ENCODE results near the gene PRDM5.

The PRDM5 gene

DNA sequence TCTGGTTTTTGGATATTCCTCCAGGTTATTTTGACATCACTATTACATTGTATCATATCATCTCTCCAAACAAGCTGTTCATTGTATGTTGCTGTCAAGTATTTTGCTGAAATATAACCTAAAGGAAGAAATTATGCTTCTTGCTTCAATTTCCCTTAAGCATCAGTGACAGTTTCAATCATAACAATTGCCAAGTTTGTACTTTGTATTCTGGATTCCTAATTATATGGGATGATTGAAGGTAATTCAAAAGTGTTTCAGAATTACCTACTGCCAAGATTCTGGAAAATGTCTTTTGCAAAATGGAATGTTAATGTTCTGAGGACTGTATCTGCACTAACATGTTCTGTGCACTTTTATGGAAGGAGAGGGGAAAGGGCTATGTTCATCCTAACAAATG, 228.7 kb downstream of the PRDM5 start:
- H3K9ac ChIP-seq (ENCODE audit: low read length): no peak overlapping the region
- no peak overlapping the region for H3K4me3 ChIP-seq (ENCODE audit: low read depth in 1 of 2, low read length in 2 of 2)
- no peaks in the 10 kb centered on the region for H3K9me3 ChIP-seq (ENCODE audit: low read length)
- H3K4me1 ChIP-seq (ENCODE audit: insufficient read depth, low read length): peaks cover 29% of the 10 kb centered on the region
- H3K27ac ChIP-seq (ENCODE audit: low read depth, low read length): no peak overlapping the region
- no peaks in the 10 kb centered on the region for H3K36me3 ChIP-seq (ENCODE audit: insufficient read depth, low read length)
- H3K27me3 ChIP-seq (ENCODE audit: control insufficient read depth in 1 of 2, insufficient read depth in 2 of 2, low read length in 2 of 2): no peaks in the 10 kb centered on the region

DNA sequence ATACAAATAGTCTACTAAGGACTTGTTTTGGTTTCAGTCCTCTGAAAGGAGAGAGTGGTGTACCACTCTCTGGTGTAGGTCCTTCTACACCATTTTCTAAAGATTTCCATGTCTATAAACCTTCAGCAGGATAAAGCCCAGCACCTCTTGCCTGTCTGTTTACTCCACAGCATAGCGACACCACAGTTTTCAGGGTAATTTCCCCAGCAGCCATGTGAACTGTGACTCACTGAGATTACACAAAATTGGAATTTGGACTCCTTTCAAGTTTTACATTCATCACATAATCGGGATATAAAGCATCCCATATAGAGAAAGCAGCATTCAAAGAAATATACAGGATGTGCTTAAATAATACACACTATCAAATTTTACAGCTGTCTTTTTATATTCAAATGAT, 229.6 kb downstream of the PRDM5 start:
- H3K36me3 ChIP-seq (ENCODE audit: insufficient read depth, low read length): no peaks in the 10 kb centered on the region
- no peak overlapping the region for H3K4me3 ChIP-seq (ENCODE audit: low read depth in 1 of 2, low read length in 2 of 2)
- H3K4me1 ChIP-seq (ENCODE audit: insufficient read depth, low read length): peaks cover 29% of the 10 kb centered on the region
- no peak overlapping the region for H3K27ac ChIP-seq (ENCODE audit: low read depth, low read length)
- no peak overlapping the region for H3K9ac ChIP-seq (ENCODE audit: low read length)
- no peaks in the 10 kb centered on the region for H3K9me3 ChIP-seq (ENCODE audit: low read length)
- no peaks in the 10 kb centered on the region for H3K27me3 ChIP-seq (ENCODE audit: control insufficient read depth in 1 of 2, insufficient read depth in 2 of 2, low read length in 2 of 2)

DNA sequence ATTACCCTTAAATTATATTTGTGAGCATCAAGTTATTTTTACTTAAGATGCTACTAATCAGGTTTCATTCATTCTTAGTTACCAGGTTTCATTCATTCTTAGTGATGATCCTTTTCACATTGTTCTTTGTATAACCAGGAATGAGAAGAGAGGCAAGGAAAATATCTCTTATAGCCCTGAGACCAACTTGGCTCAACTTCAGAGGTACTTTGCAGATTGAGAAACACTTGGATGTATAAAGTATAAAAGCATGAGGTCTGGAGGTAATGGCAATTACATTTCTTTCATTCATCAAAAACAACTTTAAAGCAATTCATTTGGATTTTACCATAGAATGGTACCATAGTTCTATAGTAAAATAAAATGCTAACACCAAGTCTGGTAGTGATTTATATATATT, 231.0 kb downstream of the PRDM5 start:
- no peak overlapping the region for H3K4me3 ChIP-seq (ENCODE audit: low read depth in 1 of 2, low read length in 2 of 2)
- H3K27me3 ChIP-seq (ENCODE audit: control insufficient read depth in 1 of 2, insufficient read depth in 2 of 2, low read length in 2 of 2): no peaks in the 10 kb centered on the region
- no peaks in the 10 kb centered on the region for H3K36me3 ChIP-seq (ENCODE audit: insufficient read depth, low read length)
- no peaks in the 10 kb centered on the region for H3K9me3 ChIP-seq (ENCODE audit: low read length)
- H3K9ac ChIP-seq (ENCODE audit: low read length): no peak overlapping the region
- H3K27ac ChIP-seq (ENCODE audit: low read depth, low read length): no peak overlapping the region
- H3K4me1 ChIP-seq (ENCODE audit: insufficient read depth, low read length): peaks cover 28% of the 10 kb centered on the region

DNA sequence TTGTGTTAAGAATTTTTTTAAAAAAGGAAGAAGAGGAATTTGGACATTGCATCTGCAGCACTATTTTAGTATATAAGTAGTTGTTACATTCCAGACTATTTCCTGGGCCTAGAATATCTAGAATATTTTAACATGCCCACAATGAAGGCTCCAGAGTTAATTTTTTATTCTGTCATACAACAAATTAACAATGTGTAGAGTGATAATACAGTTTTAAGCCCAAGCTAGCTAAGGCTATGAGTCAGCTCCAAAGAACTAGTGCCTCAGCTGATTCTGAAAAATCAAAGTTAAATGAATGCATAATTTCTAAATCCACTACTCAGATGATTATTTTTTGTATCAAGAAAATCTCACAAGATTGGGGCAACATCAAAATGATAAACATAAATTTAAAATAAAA, 231.4 kb downstream of the PRDM5 start:
- H3K9ac ChIP-seq (ENCODE audit: low read length): no peak overlapping the region
- H3K27ac ChIP-seq (ENCODE audit: low read depth, low read length): no peak overlapping the region
- H3K4me1 ChIP-seq (ENCODE audit: insufficient read depth, low read length): peaks cover 23% of the 10 kb centered on the region
- H3K9me3 ChIP-seq (ENCODE audit: low read length): no peaks in the 10 kb centered on the region
- H3K4me3 ChIP-seq (ENCODE audit: low read depth in 1 of 2, low read length in 2 of 2): no peak overlapping the region
- no peaks in the 10 kb centered on the region for H3K36me3 ChIP-seq (ENCODE audit: insufficient read depth, low read length)
- H3K27me3 ChIP-seq (ENCODE audit: control insufficient read depth in 1 of 2, insufficient read depth in 2 of 2, low read length in 2 of 2): no peaks in the 10 kb centered on the region

DNA sequence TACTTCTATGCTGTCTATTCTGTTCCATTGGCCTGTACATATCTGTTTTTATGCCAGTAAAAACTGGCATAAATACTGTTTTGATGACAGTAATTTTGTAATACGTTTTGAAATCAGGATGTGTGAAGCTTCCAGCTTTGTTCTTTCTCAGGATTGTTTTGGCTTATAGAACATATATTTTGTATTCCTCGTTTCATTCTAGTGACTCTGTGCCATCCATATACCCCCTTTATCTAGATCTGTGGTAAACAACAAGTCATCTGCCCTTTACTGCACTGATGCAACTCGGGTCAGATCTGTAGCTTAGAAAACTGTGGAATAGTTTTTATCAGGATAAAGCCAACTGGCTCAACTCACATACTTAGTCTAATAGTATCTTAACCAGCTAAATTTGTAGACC, 233.7 kb downstream of the PRDM5 start:
- Histone ChIP-seq H3K27ac (ENCODE audit: low read depth, low read length) (no peak overlapping the region), H3K9me3 (ENCODE audit: low read length) (no peaks in the 10 kb centered on the region), H3K36me3 (ENCODE audit: insufficient read depth, low read length) (no peaks in the 10 kb centered on the region), H3K4me3 (ENCODE audit: low read depth in 1 of 2, low read length in 2 of 2) (no peak overlapping the region), H3K9ac (ENCODE audit: low read length) (no peak overlapping the region), H3K27me3 (ENCODE audit: control insufficient read depth in 1 of 2, insufficient read depth in 2 of 2, low read length in 2 of 2) (no peaks in the 10 kb centered on the region), H3K4me1 (ENCODE audit: insufficient read depth, low read length) (peaks cover 6% of the 10 kb centered on the region)

DNA sequence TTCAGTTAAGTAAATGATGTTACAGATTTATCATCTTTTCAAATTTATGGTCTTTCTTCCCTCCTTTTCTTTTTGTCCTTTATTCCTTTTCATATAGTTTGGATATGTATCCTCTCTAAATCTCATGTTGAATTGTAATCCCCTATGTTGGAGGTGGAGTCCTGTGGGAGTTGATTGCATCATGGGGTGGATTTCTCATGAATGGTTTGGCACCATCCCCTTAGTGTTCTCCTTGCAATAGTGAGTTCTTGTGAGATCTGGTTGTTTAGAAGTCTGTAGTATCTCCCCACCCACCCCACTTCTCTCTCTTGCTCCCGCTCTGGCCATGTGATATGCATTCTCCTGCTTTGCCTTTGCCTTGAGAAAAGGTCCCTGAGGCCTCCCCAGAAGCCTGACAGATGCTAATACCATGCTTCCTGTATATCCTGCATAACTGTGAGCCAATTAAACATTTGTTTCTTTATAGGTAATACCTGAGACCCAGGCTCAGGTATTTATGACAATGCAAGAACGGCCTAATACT, 236.7 kb downstream of the PRDM5 start:
- H3K27ac ChIP-seq (ENCODE audit: low read depth, low read length): no peak overlapping the region
- no peaks in the 10 kb centered on the region for H3K4me1 ChIP-seq (ENCODE audit: insufficient read depth, low read length)
- H3K9ac ChIP-seq (ENCODE audit: low read length): no peak overlapping the region
- H3K36me3 ChIP-seq (ENCODE audit: insufficient read depth, low read length): no peaks in the 10 kb centered on the region
- H3K9me3 ChIP-seq (ENCODE audit: low read length): no peaks in the 10 kb centered on the region
- no peaks in the 10 kb centered on the region for H3K27me3 ChIP-seq (ENCODE audit: control insufficient read depth in 1 of 2, insufficient read depth in 2 of 2, low read length in 2 of 2)
- H3K4me3 ChIP-seq (ENCODE audit: low read depth in 1 of 2, low read length in 2 of 2): no peak overlapping the region

DNA sequence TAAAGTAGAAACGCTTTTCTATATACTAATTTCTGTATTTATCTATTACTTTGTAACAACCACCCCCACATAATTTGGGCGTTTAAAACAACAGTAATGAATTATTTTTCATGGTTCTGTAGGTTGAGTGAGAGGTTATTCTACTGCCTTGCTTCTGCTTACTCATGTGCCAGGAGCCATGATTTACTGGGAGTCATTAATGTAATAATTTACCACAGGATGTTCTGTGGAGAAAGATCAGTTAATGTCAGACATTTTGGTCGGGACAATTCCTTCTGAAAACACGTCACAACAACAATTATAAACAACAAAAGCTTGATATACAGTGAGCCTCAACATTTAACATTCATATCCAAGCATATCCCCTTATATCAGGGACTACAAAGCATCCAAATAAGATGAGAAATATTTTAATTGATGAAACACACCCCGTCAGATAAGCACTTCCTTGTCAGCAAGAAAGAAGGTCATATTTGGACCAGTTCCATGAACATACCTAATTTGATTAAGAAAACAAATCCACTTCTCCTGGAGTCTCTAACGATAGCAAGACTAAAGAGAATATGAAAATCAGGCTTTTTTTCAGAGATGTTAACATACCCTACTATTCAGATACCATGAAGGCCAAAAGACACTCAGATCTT, 238.5 kb downstream of the PRDM5 start:
- H3K9ac ChIP-seq (ENCODE audit: low read length): no peak overlapping the region
- no peaks in the 10 kb centered on the region for H3K9me3 ChIP-seq (ENCODE audit: low read length)
- no peaks in the 10 kb centered on the region for H3K4me1 ChIP-seq (ENCODE audit: insufficient read depth, low read length)
- H3K4me3 ChIP-seq (ENCODE audit: low read depth in 1 of 2, low read length in 2 of 2): no peak overlapping the region
- H3K36me3 ChIP-seq (ENCODE audit: insufficient read depth, low read length): no peaks in the 10 kb centered on the region
- no peaks in the 10 kb centered on the region for H3K27me3 ChIP-seq (ENCODE audit: control insufficient read depth in 1 of 2, insufficient read depth in 2 of 2, low read length in 2 of 2)
- no peak overlapping the region for H3K27ac ChIP-seq (ENCODE audit: low read depth, low read length)

DNA sequence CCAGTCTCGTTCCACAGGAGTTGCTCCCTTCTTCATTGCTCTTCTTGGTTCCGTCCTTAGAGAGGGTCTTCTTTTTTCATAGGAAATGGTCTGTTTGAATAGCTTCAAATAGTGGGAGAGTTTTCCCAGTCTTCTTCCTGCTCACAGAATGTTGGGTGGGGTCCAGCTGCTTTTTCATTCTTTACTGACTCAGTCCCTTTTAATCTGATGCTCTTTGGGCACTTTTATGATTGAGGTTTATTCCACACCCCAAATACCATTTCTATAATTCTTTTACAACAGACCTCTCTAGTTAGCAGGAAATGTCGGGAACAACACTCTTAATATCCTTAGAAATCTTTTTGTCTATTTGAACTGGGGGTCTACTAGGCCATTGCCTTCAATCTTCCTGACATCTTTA, 239.5 kb downstream of the PRDM5 start:
- Histone ChIP-seq H3K36me3 (ENCODE audit: insufficient read depth, low read length) (no peaks in the 10 kb centered on the region), H3K27me3 (ENCODE audit: control insufficient read depth in 1 of 2, insufficient read depth in 2 of 2, low read length in 2 of 2) (no peaks in the 10 kb centered on the region), H3K27ac (ENCODE audit: low read depth, low read length) (no peak overlapping the region), H3K9me3 (ENCODE audit: low read length) (no peaks in the 10 kb centered on the region), H3K9ac (ENCODE audit: low read length) (no peak overlapping the region), H3K4me1 (ENCODE audit: insufficient read depth, low read length) (no peaks in the 10 kb centered on the region), H3K4me3 (ENCODE audit: low read depth in 1 of 2, low read length in 2 of 2) (no peak overlapping the region)

DNA sequence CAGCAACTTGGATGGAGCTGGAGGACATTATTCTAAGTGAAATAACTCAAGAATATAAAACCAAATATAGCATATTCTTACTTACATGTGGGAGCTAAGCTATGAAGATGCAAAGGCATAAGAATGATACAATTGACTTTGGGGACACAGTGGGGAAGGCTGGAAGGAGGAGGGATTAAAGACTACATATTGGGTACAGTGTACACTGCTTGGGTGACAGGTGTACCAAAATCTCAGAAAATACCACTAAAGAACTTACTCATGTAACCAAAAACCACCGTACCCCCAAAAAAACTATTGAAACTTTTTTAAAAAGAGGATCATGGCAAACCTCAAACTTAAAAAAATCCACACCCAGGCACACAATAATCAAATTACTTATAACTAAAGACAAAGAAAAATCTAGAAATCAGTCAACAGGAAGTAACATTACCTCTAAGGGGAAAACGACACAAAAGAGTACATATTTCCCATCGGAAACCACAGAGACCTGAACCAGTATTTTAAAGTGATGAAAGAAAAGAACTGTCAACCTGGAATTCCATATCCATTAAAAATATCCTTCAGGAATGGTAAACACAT, 241.8 kb downstream of the PRDM5 start:
- no peaks in the 10 kb centered on the region for H3K27me3 ChIP-seq (ENCODE audit: control insufficient read depth in 1 of 2, insufficient read depth in 2 of 2, low read length in 2 of 2)
- no peak overlapping the region for H3K4me3 ChIP-seq (ENCODE audit: low read depth in 1 of 2, low read length in 2 of 2)
- H3K36me3 ChIP-seq (ENCODE audit: insufficient read depth, low read length): no peaks in the 10 kb centered on the region
- H3K27ac ChIP-seq (ENCODE audit: low read depth, low read length): no peak overlapping the region
- H3K9me3 ChIP-seq (ENCODE audit: low read length): no peaks in the 10 kb centered on the region
- H3K9ac ChIP-seq (ENCODE audit: low read length): no peak overlapping the region
- H3K4me1 ChIP-seq (ENCODE audit: insufficient read depth, low read length): no peaks in the 10 kb centered on the region

DNA sequence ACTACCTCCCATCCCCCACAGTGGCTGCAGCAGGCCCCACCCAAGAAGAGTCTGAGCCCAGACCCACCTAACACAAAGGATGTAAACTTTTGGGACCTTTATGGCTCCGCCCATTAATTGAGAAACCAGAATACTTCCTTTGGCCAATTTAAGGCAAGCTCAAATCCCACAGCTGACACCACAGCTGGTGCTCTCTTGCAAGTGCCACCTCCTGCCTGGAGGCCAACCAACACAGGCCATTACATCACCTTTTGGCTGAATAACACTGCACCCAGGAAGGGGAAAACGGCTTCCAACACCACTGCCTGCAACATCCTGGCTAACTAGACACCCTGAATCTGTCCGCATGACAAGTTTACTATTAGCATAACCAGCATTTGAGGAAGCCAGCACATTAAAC, 248.8 kb downstream of the PRDM5 start:
- no peaks in the 10 kb centered on the region for H3K36me3 ChIP-seq (ENCODE audit: insufficient read depth, low read length)
- no peak overlapping the region for H3K9ac ChIP-seq (ENCODE audit: low read length)
- no peaks in the 10 kb centered on the region for H3K4me1 ChIP-seq (ENCODE audit: insufficient read depth, low read length)
- no peaks in the 10 kb centered on the region for H3K27me3 ChIP-seq (ENCODE audit: control insufficient read depth in 1 of 2, insufficient read depth in 2 of 2, low read length in 2 of 2)
- no peak overlapping the region for H3K27ac ChIP-seq (ENCODE audit: low read depth, low read length)
- H3K4me3 ChIP-seq (ENCODE audit: low read depth in 1 of 2, low read length in 2 of 2): no peak overlapping the region
- H3K9me3 ChIP-seq (ENCODE audit: low read length): no peaks in the 10 kb centered on the region

DNA sequence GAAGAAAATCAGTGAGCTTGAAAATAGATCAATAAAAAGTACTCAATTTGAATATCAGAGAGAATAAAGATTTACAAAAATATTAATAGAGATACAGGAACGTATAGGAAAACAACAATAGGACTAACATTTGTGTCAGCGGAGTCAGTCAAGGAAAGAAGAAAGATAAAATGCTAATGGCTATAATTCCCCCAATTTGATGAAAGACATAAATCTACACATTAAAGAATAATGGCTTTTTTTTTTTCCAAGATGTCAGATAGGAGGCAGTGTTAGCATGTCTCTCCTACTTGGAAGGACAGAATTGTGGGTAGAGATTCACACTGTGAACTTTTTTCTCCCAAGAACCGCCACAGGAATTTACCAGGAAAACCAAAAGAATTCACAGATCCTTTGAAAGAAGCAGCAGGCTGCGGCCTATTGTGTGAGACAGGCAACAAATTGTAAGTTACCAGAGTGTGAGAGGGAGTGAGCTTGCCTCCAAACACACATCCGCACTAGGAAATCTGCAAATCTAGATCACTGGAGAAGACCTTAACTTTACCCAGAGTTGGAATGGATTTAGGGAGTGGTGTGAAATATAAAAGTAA, 249.9 kb downstream of the PRDM5 start:
- Histone ChIP-seq H3K27ac (ENCODE audit: low read depth, low read length) (no peak overlapping the region), H3K9ac (ENCODE audit: low read length) (no peak overlapping the region), H3K36me3 (ENCODE audit: insufficient read depth, low read length) (no peaks in the 10 kb centered on the region), H3K27me3 (ENCODE audit: control insufficient read depth in 1 of 2, insufficient read depth in 2 of 2, low read length in 2 of 2) (no peaks in the 10 kb centered on the region), H3K9me3 (ENCODE audit: low read length) (no peaks in the 10 kb centered on the region), H3K4me3 (ENCODE audit: low read depth in 1 of 2, low read length in 2 of 2) (no peak overlapping the region), H3K4me1 (ENCODE audit: insufficient read depth, low read length) (no peaks in the 10 kb centered on the region)

DNA sequence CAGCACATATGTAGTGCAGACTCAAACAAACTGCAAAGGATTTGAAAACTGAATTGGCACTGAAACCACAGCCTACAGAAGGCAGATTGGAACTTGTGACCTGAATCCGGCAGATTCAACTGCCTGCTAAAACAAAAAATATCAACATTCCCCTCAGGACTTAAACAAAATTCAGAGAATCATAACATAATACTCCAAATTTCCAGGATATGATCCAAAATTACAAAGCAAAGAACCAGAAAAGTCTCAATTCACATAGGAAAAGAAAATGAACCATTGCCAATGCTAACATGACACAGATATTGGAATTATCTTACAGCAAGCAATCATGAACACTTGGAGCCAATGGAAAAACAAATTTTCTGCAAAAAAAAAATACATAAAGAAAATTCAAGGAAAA, 250.4 kb downstream of the PRDM5 start:
- Histone ChIP-seq H3K4me3 (ENCODE audit: low read depth in 1 of 2, low read length in 2 of 2) (no peak overlapping the region), H3K27ac (ENCODE audit: low read depth, low read length) (no peak overlapping the region), H3K36me3 (ENCODE audit: insufficient read depth, low read length) (no peaks in the 10 kb centered on the region), H3K27me3 (ENCODE audit: control insufficient read depth in 1 of 2, insufficient read depth in 2 of 2, low read length in 2 of 2) (no peaks in the 10 kb centered on the region), H3K9me3 (ENCODE audit: low read length) (no peaks in the 10 kb centered on the region), H3K4me1 (ENCODE audit: insufficient read depth, low read length) (no peaks in the 10 kb centered on the region), H3K9ac (ENCODE audit: low read length) (no peak overlapping the region)

All from muscle layer of colon (tissue), 2 donors.